ENCODE measurements around the gene KCNJ12.

The KCNJ12 gene

DNA sequence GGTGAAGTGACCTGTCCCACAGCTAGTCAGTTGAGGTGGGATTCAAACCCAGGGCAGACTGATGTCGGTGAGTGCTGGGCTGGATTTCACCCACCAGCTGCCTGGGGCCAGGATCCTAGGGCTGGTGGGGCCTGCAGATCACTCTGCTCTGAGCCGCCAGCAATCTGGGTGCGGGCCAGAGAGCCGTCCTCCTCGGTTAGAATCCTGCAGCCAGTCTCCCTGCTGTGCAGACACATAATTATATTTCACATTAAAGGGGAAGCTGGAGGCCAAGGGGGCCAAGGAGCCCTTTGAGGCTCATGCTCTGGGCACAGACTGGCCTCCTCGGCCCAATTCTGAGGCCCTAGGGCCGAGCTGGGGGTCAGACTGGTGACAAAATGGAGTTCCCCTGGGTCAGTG lies 996 bp upstream of the KCNJ12 start:
- Histone ChIP-seq H3K79me2 (ENCODE audit: insufficient read depth, low read depth) (no peaks in the 10 kb centered on the region), H4K20me1 (ENCODE audit: insufficient read depth) (no peaks in the 10 kb centered on the region), H2AFZ (ENCODE audit: low read depth) (no peak overlapping the region), H3K27ac (no peak overlapping the region), H3K36me3 (ENCODE audit: insufficient read depth) (no peaks in the 10 kb centered on the region), H3K4me2 (no peak overlapping the region), H3K9ac (no peak overlapping the region), H3K27me3 (ENCODE audit: insufficient read depth, low read depth) (no peaks in the 10 kb centered on the region), H3K4me3 (IDR thresholded peaks at IDR 0.05; ENCODE audit: insufficient read depth, low read depth, low read length) (no peak overlapping the region), H3K4me1 (ENCODE audit: low read depth, poor library complexity, severe bottlenecking) (no peaks in the 10 kb centered on the region)
- no peak for TF ChIP-seq CTCF (conservative IDR thresholded peaks at IDR 0.05; ENCODE audit: low read depth, low read length)

GRCh38 chr17:21375757-21376080 lies 438 bp upstream of the KCNJ12 start:
- Histone ChIP-seq H3K27ac (no peak overlapping the region), H2AFZ (ENCODE audit: low read depth) (no peak overlapping the region), H3K9ac (no peak overlapping the region), H3K27me3 (ENCODE audit: insufficient read depth, low read depth) (no peaks in the 10 kb centered on the region), H3K4me3 (IDR thresholded peaks at IDR 0.05; ENCODE audit: insufficient read depth, low read depth, low read length) (no peak overlapping the region), H3K36me3 (ENCODE audit: insufficient read depth) (no peaks in the 10 kb centered on the region), H4K20me1 (ENCODE audit: insufficient read depth) (no peaks in the 10 kb centered on the region), H3K4me2 (no peak overlapping the region), H3K79me2 (ENCODE audit: insufficient read depth, low read depth) (no peaks in the 10 kb centered on the region), H3K4me1 (ENCODE audit: low read depth, poor library complexity, severe bottlenecking) (no peaks in the 10 kb centered on the region)
- TF ChIP-seq CTCF (conservative IDR thresholded peaks at IDR 0.05; ENCODE audit: low read depth, low read length), result no peak

GRCh38 chr17:21376759-21377690 lies 868 bp downstream of the KCNJ12 start:
- no peaks in the 10 kb centered on the region for H4K20me1 ChIP-seq (ENCODE audit: insufficient read depth)
- no peak overlapping the region for H3K27ac ChIP-seq
- TF ChIP-seq CTCF (conservative IDR thresholded peaks at IDR 0.05; ENCODE audit: low read depth, low read length), result no peak
- no peak overlapping the region for H3K9ac ChIP-seq
- no peak overlapping the region for H3K4me2 ChIP-seq
- H3K36me3 ChIP-seq (ENCODE audit: insufficient read depth), result no peaks in the 10 kb centered on the region
- H2AFZ ChIP-seq (ENCODE audit: low read depth), result no peak overlapping the region
- H3K4me3 ChIP-seq (IDR thresholded peaks at IDR 0.05; ENCODE audit: insufficient read depth, low read depth, low read length), result no peak overlapping the region
- no peaks in the 10 kb centered on the region for H3K79me2 ChIP-seq (ENCODE audit: insufficient read depth, low read depth)
- H3K27me3 ChIP-seq (ENCODE audit: insufficient read depth, low read depth), result no peaks in the 10 kb centered on the region
- H3K4me1 ChIP-seq (ENCODE audit: low read depth, poor library complexity, severe bottlenecking), result no peaks in the 10 kb centered on the region

DNA sequence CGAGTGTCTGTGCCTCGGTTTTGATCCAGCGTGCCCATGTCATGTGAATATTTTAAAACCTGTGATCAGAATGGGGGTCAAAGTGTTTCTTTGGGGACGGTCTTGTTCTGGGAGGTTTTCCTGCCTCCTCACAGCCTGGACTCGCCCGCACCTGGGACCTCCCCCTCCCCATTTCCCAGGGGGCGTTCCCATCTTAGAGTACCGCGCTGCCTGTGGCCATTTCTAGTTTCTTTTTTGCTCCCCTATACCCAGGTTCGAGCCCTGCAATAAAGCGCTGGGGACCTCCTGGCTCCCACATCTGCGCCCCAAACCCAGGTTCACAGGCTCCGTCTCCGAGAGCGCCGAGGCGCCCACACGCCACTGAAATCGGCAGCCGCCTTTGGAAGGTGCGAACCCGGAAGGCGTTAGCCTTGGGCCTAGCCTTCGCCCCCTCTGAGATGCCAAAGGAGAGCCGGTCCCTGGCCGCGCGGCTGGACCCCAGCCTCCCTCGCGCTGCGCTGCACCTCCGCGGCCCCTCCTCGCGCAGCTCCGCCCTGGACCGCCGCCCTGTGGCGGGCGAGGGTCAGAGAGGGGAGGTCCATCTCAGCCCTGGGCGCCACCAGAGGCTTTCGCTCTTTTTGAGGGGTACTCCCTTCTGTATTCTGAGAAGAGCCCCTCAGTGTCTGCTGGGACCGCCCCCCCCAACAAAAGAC lies 1.7 kb downstream of the KCNJ12 start:
- no peak overlapping the region for H3K4me3 ChIP-seq (IDR thresholded peaks at IDR 0.05; ENCODE audit: insufficient read depth, low read depth, low read length)
- H3K4me2 ChIP-seq, result no peak overlapping the region
- H3K27ac ChIP-seq, result no peak overlapping the region
- H3K4me1 ChIP-seq (ENCODE audit: low read depth, poor library complexity, severe bottlenecking), result no peaks in the 10 kb centered on the region
- no peak for TF ChIP-seq CTCF (conservative IDR thresholded peaks at IDR 0.05; ENCODE audit: low read depth, low read length)
- H3K36me3 ChIP-seq (ENCODE audit: insufficient read depth), result no peaks in the 10 kb centered on the region
- H3K27me3 ChIP-seq (ENCODE audit: insufficient read depth, low read depth), result no peaks in the 10 kb centered on the region
- H3K9ac ChIP-seq, result no peak overlapping the region
- no peak overlapping the region for H2AFZ ChIP-seq (ENCODE audit: low read depth)
- H3K79me2 ChIP-seq (ENCODE audit: insufficient read depth, low read depth), result no peaks in the 10 kb centered on the region
- no peaks in the 10 kb centered on the region for H4K20me1 ChIP-seq (ENCODE audit: insufficient read depth)

All from KMS-11 (cell line).